Keratinocyte (primary cell): ENCODE measurements around the gene GCNT1. TPM values are rescaled to one million over a fixed set of nuclear protein-coding genes. Genes with fewer than 3 reads are reported as not detected.

Source experiments
- DNase-seq: peaks from one replicate; pipeline ENCODE4 v3.0.0-alpha.2; 2011; ENCODE audit warnings: low read depth, missing footprints, low spot score
- FAIRE-seq: peaks from 2 replicates; lab custom pipeline; 2011; peaks lifted over from hg19 to GRCh38; lab: Jason Lieb, UNC
- H2AFZ ChIP-seq: 2 replicates; pipeline ENCODE4 v1.6.0; 2012; ENCODE audit warnings: low read length, control low read depth, inconsistent platforms; ENCODE audit not compliant: control insufficient read depth
- H3K27ac ChIP-seq: 2 replicates; pipeline ENCODE4 v1.5.1; 2011; ENCODE audit warnings: low read length; ENCODE audit not compliant: control insufficient read depth, insufficient read depth
- H3K27me3 ChIP-seq: 3 replicates; pipeline ENCODE4 v1.6.0; 2011; ENCODE audit warnings: low read length; ENCODE audit not compliant: control insufficient read depth, insufficient read depth; ENCODE audit errors: extremely low read depth
- H3K36me3 ChIP-seq, 2 experiments: 2 replicates in 1 of 2; 3 replicates in 1 of 2; pipeline ENCODE4 v1.5.1; 2011; ENCODE audit warnings: low read length in 2 of 2, mild to moderate bottlenecking in 1 of 2; ENCODE audit not compliant: control insufficient read depth in 2 of 2, insufficient read depth in 2 of 2; ENCODE audit errors: extremely low read depth in 1 of 2
- H3K4me1 ChIP-seq: 3 replicates; pipeline ENCODE4 v1.5.1; 2011; ENCODE audit warnings: low read length; ENCODE audit not compliant: control insufficient read depth, insufficient read depth; ENCODE audit errors: extremely low read depth
- H3K4me2 ChIP-seq: 3 replicates; pipeline ENCODE4 v1.6.0; 2011; ENCODE audit warnings: low read depth, low read length; ENCODE audit not compliant: control insufficient read depth, insufficient read depth; ENCODE audit errors: extremely low read depth
- H3K4me3 ChIP-seq, 3 experiments: fragments of 200-600 bp in 1 of 3; sonication (generic) in 1 of 3; 2 replicates in 2 of 3; 3 replicates in 1 of 3; pipeline ENCODE4 v1.5.1; 2011 to 2016; ENCODE audit warnings: low read length in 3 of 3, mild to moderate bottlenecking in 3 of 3, control low read depth in 2 of 3, inconsistent platforms in 1 of 3, low read depth in 1 of 3, mixed read lengths in 1 of 3, mixed run types in 1 of 3, moderate library complexity in 1 of 3; ENCODE audit not compliant: control insufficient read depth in 2 of 3, insufficient read depth in 2 of 3; ENCODE audit errors: extremely low read depth in 1 of 3
- H3K79me2 ChIP-seq: 2 replicates; pipeline ENCODE4 v1.6.0; 2012; ENCODE audit warnings: low read length; ENCODE audit not compliant: control insufficient read depth, insufficient read depth
- H3K9ac ChIP-seq: 3 replicates; pipeline ENCODE4 v1.6.0; 2011; ENCODE audit warnings: low read length; ENCODE audit not compliant: control insufficient read depth, insufficient read depth; ENCODE audit errors: extremely low read depth
- H3K9me1 ChIP-seq: 3 replicates; pipeline ENCODE4 v1.6.0; 2011; ENCODE audit warnings: low read length; ENCODE audit not compliant: control insufficient read depth, insufficient read depth; ENCODE audit errors: extremely low read depth
- H3K9me3 ChIP-seq: 2 replicates; pipeline ENCODE4 v1.5.1; 2012; ENCODE audit warnings: low read depth, low read length; ENCODE audit not compliant: control insufficient read depth
- H4K20me1 ChIP-seq: 3 replicates; pipeline ENCODE4 v1.6.0; 2011; ENCODE audit warnings: low read length; ENCODE audit not compliant: control insufficient read depth, insufficient read depth; ENCODE audit errors: extremely low read depth
- CTCF ChIP-seq, 3 experiments: IDR thresholded peaks in 1 of 3; conservative IDR thresholded peaks in 1 of 3; optimal IDR thresholded peaks in 1 of 3; 2 replicates in 2 of 3; 3 replicates in 1 of 3; pipeline versions ENCODE3 to v1.5.1; 2011; ENCODE audit warnings: low read length in 3 of 3, mild to moderate bottlenecking in 3 of 3, moderate library complexity in 2 of 3, control low read depth in 1 of 3, inconsistent platforms in 1 of 3; ENCODE audit not compliant: insufficient read depth in 2 of 3; ENCODE audit errors: extremely low read depth in 1 of 3
- EZH2 ChIP-seq: IDR thresholded peaks from one replicate; pipeline ENCODE4 v1.6.1; 2012; ENCODE audit warnings: inconsistent platforms, mild to moderate bottlenecking, low read length, moderate library complexity
- dilution Hi-C: fragments of 300-500 bp; cut with MboI; formaldehyde crosslinking; loops from one replicate; pipeline ENCODE4 v1.7.0; 2020; ENCODE audit warnings: low sequenced_read_pairs; ENCODE audit not compliant: extremely low pct_ligation_motif_present
- polyA plus RNA-seq, 5 experiments: library from polyadenylated mRNA; depleted of rRNA in 3 of 5; stranded (reverse) in 3 of 5; stranded (forward) in 1 of 5; unstranded in 1 of 5; fragments of >200 nt; gene quantifications; 1 replicate in 1 of 5; 2 replicates in 3 of 5; 3 replicates in 1 of 5; pipeline versions ENCODE4 v1.2.1 to v1.2.3, GENCODE V29; 2011 to 2012; ENCODE audit warnings: missing spikeins in 2 of 5, low read depth in 1 of 5, low replicate concordance in 1 of 5

Gene GCNT1
- polyA plus RNA-seq, 1 donor (not counting 4 experiments of a cell fraction or from before 2014, with no cell fraction given) = 7.5 TPM

- DNase-seq (no peak), FAIRE-seq (no peak)
- H3K9ac ChIP-seq = no peak overlapping the region
- H3K4me2 ChIP-seq = no peak overlapping the region
- H3K9me1 ChIP-seq = no peaks in the 10 kb centered on the region
- H4K20me1 ChIP-seq = no peaks in the 10 kb centered on the region
- no peak for TF ChIP-seq EZH2
- TF ChIP-seq CTCF (optimal IDR thresholded peaks at IDR 0.05 in 1 of 3, IDR thresholded peaks at IDR 0.05 in 1 of 3, conservative IDR thresholded peaks at IDR 0.05 in 1 of 3; ENCODE audit: extremely low read depth in 1 of 3, insufficient read depth in 2 of 3, low read length in 3 of 3) = no peak
- H3K36me3 ChIP-seq = no peaks in the 10 kb centered on the region
- H2AFZ ChIP-seq = no peak overlapping the region
- no peak overlapping the region for H3K4me3 ChIP-seq
- H3K27ac ChIP-seq = no peak overlapping the region
- no peaks in the 10 kb centered on the region for H3K27me3 ChIP-seq
- H3K4me1 ChIP-seq = no peaks in the 10 kb centered on the region
- no peaks in the 10 kb centered on the region for H3K9me3 ChIP-seq
- no peaks in the 10 kb centered on the region for H3K79me2 ChIP-seq
- dilution Hi-C loops = no loop called here
These were observed 27.4 kb upstream of the GCNT1 start for GRCh38 chr9:76431601-76432000.

GRCh38 chr9:76433406-76433805 is 25.6 kb upstream of the GCNT1 start:
- no peaks in the 10 kb centered on the region for H3K27me3 ChIP-seq
- no peaks in the 10 kb centered on the region for H3K36me3 ChIP-seq
- dilution Hi-C loops = no loop called here
- DNase-seq = no peak
- no peak for FAIRE-seq
- no peaks in the 10 kb centered on the region for H4K20me1 ChIP-seq
- H3K79me2 ChIP-seq = no peaks in the 10 kb centered on the region
- H3K4me1 ChIP-seq = no peaks in the 10 kb centered on the region
- TF ChIP-seq EZH2 (no peak), CTCF (optimal IDR thresholded peaks at IDR 0.05 in 1 of 3, IDR thresholded peaks at IDR 0.05 in 1 of 3, conservative IDR thresholded peaks at IDR 0.05 in 1 of 3; ENCODE audit: extremely low read depth in 1 of 3, insufficient read depth in 2 of 3, low read length in 3 of 3) (no peak)
- H3K9me1 ChIP-seq = no peaks in the 10 kb centered on the region
- H3K9ac ChIP-seq = no peak overlapping the region
- no peaks in the 10 kb centered on the region for H3K9me3 ChIP-seq
- no peak overlapping the region for H3K27ac ChIP-seq
- no peak overlapping the region for H3K4me3 ChIP-seq
- H2AFZ ChIP-seq = no peak overlapping the region
- no peak overlapping the region for H3K4me2 ChIP-seq
